WI38 (cell line): Measurements from ENCODE around the gene FCMR.
A peak's percentile ranks its signal among the peaks of the same experiment; 100 is the strongest.

Experiments
- H3K4me3 ChIP-seq: 2 replicates; pipeline ENCODE4 v1.5.1; 2011; ENCODE audit warnings: low read depth, mild to moderate bottlenecking, control low read depth, low read length
- CTCF ChIP-seq: IDR thresholded peaks from 2 replicates; pipeline ENCODE4 v1.5.1; 2012; ENCODE audit warnings: low read depth, mild to moderate bottlenecking, control low read depth, low read length

The FCMR gene

GRCh38 chr1:206912445-206913095 lies 9.2 kb downstream of the FCMR start:
- H3K4me3 ChIP-seq = no peak overlapping the region
- TF ChIP-seq CTCF = peak; percentile 65

- TF ChIP-seq CTCF = peak; percentile 71
- H3K4me3 ChIP-seq = no peak overlapping the region
Measured at GRCh38 chr1:206911064-206911663, 10.6 kb downstream of the FCMR start.

GRCh38 chr1:206909883-206910318 lies 11.8 kb downstream of the FCMR start:
- peak overlapping the region; percentile 59 for H3K4me3 ChIP-seq

GRCh38 chr1:206909161-206909882 lies 12.4 kb downstream of the FCMR start:
- no peak for TF ChIP-seq CTCF
- H3K4me3 ChIP-seq = peak overlapping the region; percentile 59

More at GRCh38 chr1:206909883-206910318, 11.8 kb downstream of the FCMR start:
- TF ChIP-seq CTCF = no peak

GRCh38 chr1:206908038-206908437 lies 13.7 kb downstream of the FCMR start:
- no peak overlapping the region for H3K4me3 ChIP-seq
- TF ChIP-seq CTCF = no peak

GRCh38 chr1:206907304-206907991 lies 14.3 kb downstream of the FCMR start:
- H3K4me3 ChIP-seq = no peak overlapping the region
- TF ChIP-seq CTCF = no peak
